HEK293 (cell line): ENCODE results near the gene APPBP2.
A peak's percentile ranks its signal among the peaks of the same experiment; 100 is the strongest.
"Not testable (repeated sequence)": the region's sequence is repeated elsewhere in the genome, so short reads cannot be mapped to it uniquely, and the experiment has no call there.

Experiments
- CTCF ChIA-PET: fragments of 350-600 bp; formaldehyde crosslinking; extraction: SDS; loops from one replicate; lab custom pipeline; 2021; ENCODE audit warnings: antibody characterized with exemption; lab: Yijun Ruan, JAX
- POLR2A ChIA-PET: fragments of 300-600 bp; formaldehyde crosslinking; extraction: SDS; loops from one replicate; lab custom pipeline; 2020; ENCODE audit warnings: antibody characterized with exemption, inconsistent platforms; lab: Yijun Ruan, JAX
- H3K27ac ChIP-seq: fragments of 200-500 bp; sonication (Bioruptor generic); 2 replicates; pipeline ENCODE4 v1.5.1; 2014; ENCODE audit warnings: low read depth, low read length, control low read depth, inconsistent platforms; ENCODE audit errors: extremely low read depth
- H3K36me3 ChIP-seq, 2 experiments: fragments of 200-500 bp in 1 of 2; sonication (Bioruptor generic) in 1 of 2; 1 replicate in 1 of 2; 2 replicates in 1 of 2; pipeline ENCODE4 v1.5.1; 2014 to 2017; ENCODE audit warnings: inconsistent platforms in 2 of 2, low read length in 2 of 2; ENCODE audit not compliant: control insufficient read depth in 2 of 2, insufficient read depth in 1 of 2
- H3K4me1 ChIP-seq: fragments of 200-500 bp; sonication (Bioruptor generic); 2 replicates; pipeline ENCODE4 v1.5.1; 2014; ENCODE audit warnings: mild to moderate bottlenecking, low read length, inconsistent platforms; ENCODE audit not compliant: control insufficient read depth, insufficient read depth
- H3K4me3 ChIP-seq: 2 replicates; pipeline ENCODE4 v1.5.1; 2011; ENCODE audit warnings: low read depth, mild to moderate bottlenecking, control low read depth, low read length, moderate library complexity
- H3K9me3 ChIP-seq: fragments of 200-500 bp; sonication (Bioruptor generic); 2 replicates; pipeline ENCODE4 v1.5.1; 2014; ENCODE audit warnings: low read depth, low read length, inconsistent platforms; ENCODE audit not compliant: control insufficient read depth, insufficient read depth
- ATF2 ChIP-seq: fragments of 450-650 bp; formaldehyde crosslinking; IDR thresholded peaks from 2 replicates; pipeline ENCODE4 v1.5.1; 2016; ENCODE audit warnings: missing biosample characterization, missing genetic modification characterization, low read depth
- KLF10 ChIP-seq: fragments of 450-650 bp; IDR thresholded peaks from 2 replicates; pipeline ENCODE4 v1.5.1; 2018; ENCODE audit warnings: missing biosample characterization, mild to moderate bottlenecking, missing genetic modification characterization
- RBAK ChIP-seq: fragments of 450-650 bp; formaldehyde crosslinking; IDR thresholded peaks from 2 replicates; pipeline ENCODE4 v1.5.1; 2016; ENCODE audit warnings: missing biosample characterization, missing genetic modification characterization
- SETDB1 ChIP-seq: IDR thresholded peaks from one replicate; pipeline ENCODE4 v1.6.1; 2017; ENCODE audit warnings: mild to moderate bottlenecking, low read length, moderate library complexity, mixed read lengths; ENCODE audit not compliant: insufficient read length
- SP7 ChIP-seq: fragments of 450-650 bp; formaldehyde crosslinking; IDR thresholded peaks from 2 replicates; pipeline ENCODE4 v1.5.1; 2016; ENCODE audit warnings: missing biosample characterization, missing genetic modification characterization
- TRIM28 ChIP-seq: IDR thresholded peaks from 2 replicates; pipeline ENCODE4 v1.6.1; 2011; ENCODE audit warnings: low read length, control low read depth, borderline replicate concordance
- YY2 ChIP-seq: fragments of 450-650 bp; formaldehyde crosslinking; IDR thresholded peaks from 2 replicates; pipeline ENCODE4 v1.5.1; 2016; ENCODE audit warnings: missing biosample characterization, missing genetic modification characterization
- ZFHX2 ChIP-seq: fragments of 450-650 bp; formaldehyde crosslinking; conservative IDR thresholded peaks from 2 replicates; pipeline ENCODE4 v1.5.1; 2016; ENCODE audit warnings: missing biosample characterization, missing genetic modification characterization
- ZNF202 ChIP-seq: fragments of 450-650 bp; formaldehyde crosslinking; IDR thresholded peaks from 2 replicates; pipeline ENCODE4 v1.5.1; 2016; ENCODE audit warnings: missing biosample characterization, missing genetic modification characterization, borderline replicate concordance
- ZNF530 ChIP-seq: fragments of 450-650 bp; formaldehyde crosslinking; IDR thresholded peaks from 2 replicates; pipeline ENCODE4 v1.5.1; 2016; ENCODE audit warnings: low read depth, missing biosample characterization, missing genetic modification characterization
- ZNF585B ChIP-seq: fragments of 450-650 bp; formaldehyde crosslinking; IDR thresholded peaks from 2 replicates; pipeline ENCODE4 v1.5.1; 2016; ENCODE audit warnings: missing biosample characterization, missing genetic modification characterization
- ZNF600 ChIP-seq: fragments of 450-650 bp; formaldehyde crosslinking; IDR thresholded peaks from 2 replicates; pipeline ENCODE4 v1.5.1; 2016; ENCODE audit warnings: missing biosample characterization, missing genetic modification characterization
- ZNF624 ChIP-seq: fragments of 450-650 bp; formaldehyde crosslinking; IDR thresholded peaks from 2 replicates; pipeline ENCODE4 v1.5.1; 2017; ENCODE audit warnings: missing biosample characterization, missing genetic modification characterization
- ZNF629 ChIP-seq: fragments of 450-650 bp; formaldehyde crosslinking; IDR thresholded peaks from 2 replicates; pipeline ENCODE4 v1.5.1; 2017; ENCODE audit warnings: missing biosample characterization, missing genetic modification characterization
- ZNF701 ChIP-seq: fragments of 450-650 bp; formaldehyde crosslinking; IDR thresholded peaks from 2 replicates; pipeline ENCODE4 v1.5.1; 2016; ENCODE audit warnings: missing biosample characterization, missing genetic modification characterization
- TF ChIP-seq, protein P1 (sequence below): fragments of 450-650 bp; formaldehyde crosslinking; IDR thresholded peaks from 2 replicates; pipeline ENCODE4 v1.5.1; 2016; ENCODE audit warnings: missing biosample characterization, missing genetic modification characterization
- TF ChIP-seq, protein P2 (sequence below): fragments of 450-650 bp; formaldehyde crosslinking; IDR thresholded peaks from 2 replicates; pipeline ENCODE4 v1.5.1; 2016; ENCODE audit warnings: missing biosample characterization, missing genetic modification characterization

Gene APPBP2

GRCh38 chr17:60435244-60436167 lies 90.5 kb downstream of the APPBP2 start (continued):
- TF ChIP-seq, protein P1, sequence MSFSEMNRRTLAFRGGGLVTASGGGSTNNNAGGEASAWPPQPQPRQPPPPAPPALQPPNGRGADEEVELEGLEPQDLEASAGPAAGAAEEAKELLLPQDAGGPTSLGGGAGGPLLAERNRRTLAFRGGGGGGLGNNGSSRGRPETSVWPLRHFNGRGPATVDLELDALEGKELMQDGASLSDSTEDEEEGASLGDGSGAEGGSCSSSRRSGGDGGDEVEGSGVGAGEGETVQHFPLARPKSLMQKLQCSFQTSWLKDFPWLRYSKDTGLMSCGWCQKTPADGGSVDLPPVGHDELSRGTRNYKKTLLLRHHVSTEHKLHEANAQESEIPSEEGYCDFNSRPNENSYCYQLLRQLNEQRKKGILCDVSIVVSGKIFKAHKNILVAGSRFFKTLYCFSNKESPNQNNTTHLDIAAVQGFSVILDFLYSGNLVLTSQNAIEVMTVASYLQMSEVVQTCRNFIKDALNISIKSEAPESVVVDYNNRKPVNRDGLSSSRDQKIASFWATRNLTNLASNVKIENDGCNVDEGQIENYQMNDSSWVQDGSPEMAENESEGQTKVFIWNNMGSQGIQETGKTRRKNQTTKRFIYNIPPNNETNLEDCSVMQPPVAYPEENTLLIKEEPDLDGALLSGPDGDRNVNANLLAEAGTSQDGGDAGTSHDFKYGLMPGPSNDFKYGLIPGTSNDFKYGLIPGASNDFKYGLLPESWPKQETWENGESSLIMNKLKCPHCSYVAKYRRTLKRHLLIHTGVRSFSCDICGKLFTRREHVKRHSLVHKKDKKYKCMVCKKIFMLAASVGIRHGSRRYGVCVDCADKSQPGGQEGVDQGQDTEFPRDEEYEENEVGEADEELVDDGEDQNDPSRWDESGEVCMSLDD: no peak
- TF ChIP-seq TRIM28 (no peak), ZFHX2 (no peak), ZNF600 (no peak), ZNF202 (tag by site-specific recombination) (no peak), KLF10 (tag by site-specific recombination) (no peak), YY2 (tag by site-specific recombination) (no peak), ZNF624 (tag by site-specific recombination) (no peak), ZNF701 (no peak), ZNF629 (peak; percentile 43; the same call in 1 of the 2 replicates), ATF2 (tag by site-specific recombination) (no peak), SP7 (0 out of 2 replicates have a peak, but pooled peaks have one; percentile 27), RBAK (tag by site-specific recombination) (no peak), ZNF530 (tag by site-specific recombination) (no peak)
- TF ChIP-seq, all 188 proteins: peak for 14

- H3K9me3 ChIP-seq, H3K27ac ChIP-seq, H3K4me1 ChIP-seq, H3K36me3 ChIP-seq, H3K4me3 ChIP-seq, POLR2A ChIA-PET: not testable (repeated sequence)
- TF ChIP-seq, protein P2, sequence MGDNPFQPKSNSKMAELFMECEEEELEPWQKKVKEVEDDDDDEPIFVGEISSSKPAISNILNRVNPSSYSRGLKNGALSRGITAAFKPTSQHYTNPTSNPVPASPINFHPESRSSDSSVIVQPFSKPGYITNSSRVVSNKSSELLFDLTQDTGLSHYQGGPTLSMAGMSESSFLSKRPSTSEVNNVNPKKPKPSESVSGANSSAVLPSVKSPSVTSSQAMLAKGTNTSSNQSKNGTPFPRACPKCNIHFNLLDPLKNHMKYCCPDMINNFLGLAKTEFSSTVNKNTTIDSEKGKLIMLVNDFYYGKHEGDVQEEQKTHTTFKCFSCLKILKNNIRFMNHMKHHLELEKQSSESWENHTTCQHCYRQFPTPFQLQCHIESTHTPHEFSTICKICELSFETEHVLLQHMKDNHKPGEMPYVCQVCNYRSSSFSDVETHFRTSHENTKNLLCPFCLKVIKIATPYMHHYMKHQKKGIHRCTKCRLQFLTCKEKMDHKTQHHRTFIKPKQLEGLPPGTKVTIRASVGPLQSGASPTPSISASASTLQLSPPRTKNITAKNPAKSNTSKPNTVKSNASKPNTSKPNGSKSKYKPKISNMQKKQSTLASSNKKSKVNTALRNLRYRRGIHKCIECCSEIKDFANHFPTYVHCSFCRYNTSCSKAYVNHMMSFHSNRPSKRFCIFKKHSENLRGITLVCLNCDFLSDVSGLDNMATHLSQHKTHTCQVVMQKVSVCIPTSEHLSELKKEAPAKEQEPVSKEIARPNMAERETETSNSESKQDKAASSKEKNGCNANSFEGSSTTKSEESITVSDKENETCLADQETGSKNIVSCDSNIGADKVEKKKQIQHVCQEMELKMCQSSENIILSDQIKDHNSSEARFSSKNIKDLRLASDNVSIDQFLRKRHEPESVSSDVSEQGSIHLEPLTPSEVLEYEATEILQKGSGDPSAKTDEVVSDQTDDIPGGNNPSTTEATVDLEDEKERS (tag by site-specific recombination): peak; percentile 49; the same call in 1 of the 2 replicates
- TF ChIP-seq ZNF585B (tag by site-specific recombination) (peak; percentile 64), SETDB1 (peak; percentile 82), ATF2 (tag by site-specific recombination) (peak; percentile 23; the same call in 1 of the 2 replicates)
- CTCF ChIA-PET: interaction anchor here (1.0 to 1.7 kb wide), 2 partner anchors 29 to 202 kb away, joined by 3 to 13 read pairs; no protein-coding TSS in a partner anchor
Measured at GRCh38 chr17:60433021-60433997, 92.7 kb downstream of the APPBP2 start.

DNA sequence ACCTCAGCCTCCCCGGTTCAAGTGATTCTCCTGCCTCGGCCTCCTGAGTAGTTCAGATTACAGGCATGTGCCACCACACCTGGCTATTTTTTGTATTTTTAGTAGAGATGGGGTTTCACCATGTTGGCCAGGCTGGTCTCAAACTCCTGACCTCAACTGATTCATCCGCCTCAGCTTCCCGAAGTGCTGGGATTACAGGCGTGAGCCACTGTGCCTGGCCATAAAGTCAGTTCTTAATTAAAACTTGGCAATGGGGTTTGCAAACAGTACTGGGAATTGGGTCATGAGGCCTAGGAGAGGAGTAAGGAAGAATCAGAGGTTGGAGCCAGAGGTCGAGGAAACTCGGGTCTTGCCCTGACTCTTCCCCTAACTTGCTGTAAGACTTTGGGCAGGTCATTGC lies 95.5 kb downstream of the APPBP2 start:
- H3K4me3 ChIP-seq, H3K27ac ChIP-seq, H3K9me3 ChIP-seq, H3K4me1 ChIP-seq, H3K36me3 ChIP-seq: not testable (repeated sequence)
- CTCF ChIA-PET: interaction anchor here (0.6 kb wide), 1 partner anchor 722 kb away, joined by 3 read pairs; no protein-coding TSS in a partner anchor
- POLR2A ChIA-PET: interaction anchor here (0.7 kb wide), 1 partner anchor 17 kb away, joined by 9 read pairs; no protein-coding TSS in a partner anchor

DNA sequence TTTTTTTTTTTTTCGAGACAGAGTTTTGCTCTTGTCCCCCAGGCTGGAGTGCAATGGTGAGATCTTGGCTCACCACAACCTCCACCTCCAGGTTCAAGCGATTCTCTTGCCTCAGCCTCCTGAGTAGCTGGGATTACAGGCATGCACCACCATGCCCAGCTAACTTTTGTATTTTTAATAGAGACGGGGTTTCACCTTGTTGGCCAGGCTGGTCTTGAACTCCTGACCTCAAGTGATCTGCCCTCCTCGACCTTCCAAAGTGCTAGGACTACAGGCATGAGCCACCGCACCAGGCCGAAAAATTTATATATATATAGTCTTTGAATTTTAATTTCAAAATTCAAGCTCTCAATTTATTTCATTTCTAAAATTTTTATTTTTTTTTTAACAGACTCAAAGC lies 97.6 kb downstream of the APPBP2 start:
- POLR2A ChIA-PET, H3K4me3 ChIP-seq: not testable (repeated sequence)
- CTCF ChIA-PET: interaction anchor here (1.8 kb wide), 1 partner anchor 199 kb away, joined by 4 read pairs; no protein-coding TSS in a partner anchor

More for the DNA sequence above, 97.6 kb downstream of the APPBP2 start:
- not testable (repeated sequence) for H3K27ac ChIP-seq, H3K36me3 ChIP-seq, H3K4me1 ChIP-seq, H3K9me3 ChIP-seq
